T-helper 1 cell treated with Interleukin-12 subunit alpha and Interleukin-12 subunit beta and Interleukin-4 antibody, amounts not matched to agents 30 ng/mL and 1 ng/mL, for 36 hours (primary cell): ENCODE measurements around the gene MEIOB. TPM values are rescaled to one million over a fixed set of nuclear protein-coding genes. Genes with fewer than 3 reads are reported as not detected.
"Not testable (repeated sequence)": the region's sequence is repeated elsewhere in the genome, so short reads cannot be mapped to it uniquely, and the experiment has no call there.

ENCODE experiments used
- intact Hi-C: fragments of 100-400 bp; cut with micrococcal nuclease; formaldehyde crosslinking; loops from one replicate; pipeline ENCODE4 v1.15.1; 2024
- total RNA-seq: library from RNA; stranded (reverse); gene quantifications from 2 replicates; pipeline ENCODE4 v1.2.3, GENCODE V29; 2022

MEIOB gene
- total RNA-seq, 1 donor from 2014 or later = not detected

DNA sequence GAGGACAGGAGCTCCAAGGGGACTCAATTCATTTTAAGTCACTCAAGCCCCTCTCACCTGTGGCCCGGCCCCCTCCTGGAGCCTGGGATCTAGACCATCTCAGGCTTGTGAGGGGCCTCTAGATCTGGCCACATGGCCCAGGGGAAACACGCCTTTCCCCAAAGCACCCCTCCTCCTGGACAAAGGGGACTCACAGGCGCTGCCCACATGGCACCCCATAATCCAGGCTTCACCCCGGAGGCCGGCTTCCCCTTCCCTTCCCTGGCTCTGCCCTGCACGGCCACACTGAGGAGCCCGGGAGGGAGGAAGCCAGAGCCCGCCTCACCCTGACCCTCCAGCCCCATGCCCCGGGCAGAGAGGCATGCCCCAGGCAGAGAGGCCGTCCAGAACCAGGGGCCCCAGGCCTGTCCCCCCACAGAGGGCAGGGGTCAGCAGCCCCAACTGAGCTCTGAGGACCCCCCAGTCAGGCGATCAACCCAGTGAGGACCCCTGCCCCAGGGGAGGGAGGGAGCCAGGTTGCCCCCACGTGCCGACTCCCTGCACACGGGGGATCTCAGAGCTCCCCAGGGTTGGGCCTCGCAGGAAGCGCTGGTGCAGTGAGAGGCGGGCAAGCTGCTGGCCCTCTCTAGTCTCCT, 35.4 kb upstream of the MEIOB start:
- intact Hi-C loops = no loop called here

DNA sequence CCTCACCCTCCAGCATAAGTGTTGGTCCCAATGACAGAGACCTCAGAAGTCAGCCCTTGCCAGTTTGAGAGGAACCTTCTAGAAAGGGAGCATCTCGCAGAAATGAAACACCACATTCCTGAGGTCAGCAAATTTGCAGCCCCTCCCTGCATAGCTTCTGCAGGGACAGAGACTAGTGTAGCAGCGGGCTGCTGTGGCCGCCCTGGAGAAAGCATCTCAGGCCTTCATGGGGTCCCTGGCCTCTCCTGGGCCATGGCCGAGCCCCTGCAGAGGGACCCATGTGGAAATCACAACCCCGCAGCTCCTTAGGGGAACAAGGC, 34.8 kb upstream of the MEIOB start:
- intact Hi-C loops = no loop called here

DNA sequence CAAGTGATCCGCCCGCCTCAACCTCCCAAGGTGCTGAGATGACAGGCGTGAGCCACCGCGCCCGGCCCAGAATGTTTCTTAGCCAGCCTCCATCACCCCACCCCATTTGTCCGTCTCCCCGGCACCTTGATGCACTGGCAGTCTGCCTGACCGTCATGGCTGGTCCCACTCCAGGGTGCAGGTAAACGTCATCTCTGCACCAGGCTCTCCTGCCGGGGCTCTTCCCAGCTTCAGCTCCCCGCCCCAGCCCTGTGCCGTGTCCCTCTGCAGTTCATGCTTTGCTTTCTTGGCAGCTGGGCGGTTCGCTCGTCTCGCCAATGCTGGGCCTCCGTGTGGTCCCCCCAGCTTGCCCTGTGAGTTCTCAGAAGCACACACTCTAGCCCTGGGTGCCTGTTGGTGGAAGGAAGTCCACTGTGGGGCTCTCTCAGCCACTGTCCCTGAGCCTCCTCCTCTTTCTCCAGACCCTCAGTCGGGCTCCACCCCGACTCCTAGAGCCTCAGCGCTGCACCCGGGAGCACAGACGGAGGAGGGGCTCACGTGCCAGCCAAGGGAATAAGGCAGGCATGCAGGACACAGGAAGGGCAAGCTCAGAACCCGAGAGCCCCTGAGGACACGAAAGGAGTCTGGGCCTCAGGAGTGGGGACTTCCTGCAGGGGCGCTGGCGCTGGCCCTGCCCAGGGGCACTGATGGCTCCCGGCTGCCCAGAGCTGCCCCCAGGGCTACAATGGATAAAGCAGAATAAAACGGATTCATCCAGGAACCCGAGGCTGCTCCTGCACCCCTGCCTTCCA, 34.3 kb upstream of the MEIOB start:
- intact Hi-C loops = no loop called here

DNA sequence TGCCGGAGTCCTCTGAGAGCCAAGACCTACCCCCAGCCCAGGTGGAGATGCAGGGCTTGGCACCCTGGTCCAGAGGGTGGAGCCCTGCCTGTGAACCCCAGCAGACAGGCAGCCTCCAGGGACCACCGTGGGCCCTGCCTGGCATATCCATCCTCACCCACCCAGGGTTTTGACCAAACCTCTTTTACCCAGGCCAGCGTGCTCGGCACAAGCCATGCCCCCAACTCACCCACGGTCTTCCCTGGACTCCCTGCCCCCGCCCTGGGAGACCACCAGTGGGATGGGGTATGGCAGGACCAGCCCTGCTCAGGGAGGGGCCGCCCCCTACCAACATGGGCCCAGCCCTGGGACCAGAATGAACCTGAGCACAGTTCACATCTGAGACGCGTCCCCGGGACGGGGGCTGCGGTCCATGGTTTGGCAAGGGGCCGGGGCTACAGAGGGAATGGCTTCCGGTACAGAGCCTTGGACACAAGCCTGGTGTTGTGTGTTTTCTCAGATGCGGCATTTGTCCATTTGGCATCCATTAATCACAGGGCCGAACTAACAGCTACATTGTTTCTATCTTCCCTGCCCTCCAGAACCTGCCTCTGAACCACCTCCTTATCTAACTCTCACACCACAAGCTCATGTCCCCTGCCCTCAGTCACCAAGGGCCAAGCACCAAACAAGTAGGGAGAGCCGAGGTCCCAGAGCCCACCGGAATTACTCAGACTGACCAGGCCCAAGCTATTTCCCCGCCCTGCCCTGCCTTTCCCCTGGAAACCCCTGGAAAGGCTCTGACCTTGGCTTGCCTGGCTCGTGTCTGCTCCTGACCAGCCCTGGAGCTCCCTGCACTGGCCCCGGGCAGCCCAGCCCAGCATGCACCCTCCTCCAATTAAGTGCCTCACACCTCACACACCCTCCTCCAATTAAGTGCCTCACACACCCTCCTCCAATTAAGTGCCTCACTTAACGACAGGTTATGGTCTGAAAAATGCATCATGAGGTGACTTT, 32.2 kb upstream of the MEIOB start:
- intact Hi-C loops = no loop called here

DNA sequence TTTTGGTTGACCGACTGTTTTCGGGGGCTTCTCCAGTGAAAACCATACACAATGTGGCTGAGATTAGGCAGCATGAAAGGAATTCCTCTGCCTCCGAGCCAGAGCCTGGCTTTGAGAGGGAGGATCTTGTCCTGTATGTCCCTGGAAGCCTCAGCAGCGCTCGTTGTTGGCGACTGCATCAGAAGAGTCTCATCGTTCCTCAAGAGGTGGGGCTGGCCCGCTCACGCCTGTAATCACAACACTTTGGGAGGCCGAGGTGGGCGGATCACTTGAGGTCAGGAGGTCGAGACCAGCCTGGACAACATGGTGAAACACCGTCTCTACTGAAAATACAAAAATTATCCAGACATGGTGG, 31.2 kb upstream of the MEIOB start:
- intact Hi-C loops = no loop called here

DNA sequence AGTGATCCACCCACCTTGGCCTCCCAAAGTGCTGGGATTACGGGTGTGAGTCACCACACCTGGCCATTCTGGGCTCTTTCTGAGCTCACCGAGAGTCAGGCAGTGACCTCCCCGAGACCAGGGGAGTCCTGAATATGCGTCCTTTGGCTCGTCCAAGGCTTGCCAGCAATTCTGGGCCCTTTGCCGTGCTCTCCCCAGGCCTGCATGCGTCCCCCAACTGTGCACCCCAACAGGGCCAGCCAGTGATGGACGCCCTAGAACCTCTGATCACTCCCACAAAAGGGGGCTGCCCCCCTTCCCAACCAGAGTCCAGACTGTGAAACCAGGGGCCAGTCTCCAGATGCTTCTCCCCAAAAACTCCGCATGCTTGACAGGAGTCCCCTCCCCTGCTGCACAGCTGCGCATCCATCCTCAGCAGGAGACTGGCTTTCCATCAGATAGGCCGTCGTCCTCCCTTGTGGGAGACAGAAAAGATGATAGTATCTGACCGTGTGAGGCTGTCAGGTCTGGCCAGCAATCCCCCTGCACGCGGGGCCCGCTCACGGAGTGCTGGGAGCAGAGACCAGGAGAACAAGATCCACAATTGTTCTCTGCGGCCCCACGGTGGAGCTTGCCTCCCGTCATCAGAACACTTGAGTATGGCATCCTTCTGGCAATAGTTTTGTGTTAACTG, 30.7 kb upstream of the MEIOB start:
- intact Hi-C loops = no loop called here

DNA sequence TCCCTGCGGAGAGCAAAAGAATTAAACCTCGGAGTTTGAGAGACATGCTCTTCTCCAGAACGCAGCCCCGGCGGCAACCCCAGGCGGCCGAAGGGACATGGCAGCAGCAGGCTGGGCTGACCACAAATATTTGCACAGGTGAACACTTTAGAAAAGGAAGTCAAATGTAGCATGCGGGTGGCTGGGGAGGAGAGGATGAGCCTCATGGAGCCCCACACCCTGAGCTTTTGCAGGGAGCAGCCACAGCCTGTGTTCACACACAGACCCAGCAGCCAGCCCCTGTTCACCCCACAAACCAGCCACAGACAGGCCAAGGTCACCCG, 28.4 kb upstream of the MEIOB start:
- intact Hi-C loops = no loop called here

DNA sequence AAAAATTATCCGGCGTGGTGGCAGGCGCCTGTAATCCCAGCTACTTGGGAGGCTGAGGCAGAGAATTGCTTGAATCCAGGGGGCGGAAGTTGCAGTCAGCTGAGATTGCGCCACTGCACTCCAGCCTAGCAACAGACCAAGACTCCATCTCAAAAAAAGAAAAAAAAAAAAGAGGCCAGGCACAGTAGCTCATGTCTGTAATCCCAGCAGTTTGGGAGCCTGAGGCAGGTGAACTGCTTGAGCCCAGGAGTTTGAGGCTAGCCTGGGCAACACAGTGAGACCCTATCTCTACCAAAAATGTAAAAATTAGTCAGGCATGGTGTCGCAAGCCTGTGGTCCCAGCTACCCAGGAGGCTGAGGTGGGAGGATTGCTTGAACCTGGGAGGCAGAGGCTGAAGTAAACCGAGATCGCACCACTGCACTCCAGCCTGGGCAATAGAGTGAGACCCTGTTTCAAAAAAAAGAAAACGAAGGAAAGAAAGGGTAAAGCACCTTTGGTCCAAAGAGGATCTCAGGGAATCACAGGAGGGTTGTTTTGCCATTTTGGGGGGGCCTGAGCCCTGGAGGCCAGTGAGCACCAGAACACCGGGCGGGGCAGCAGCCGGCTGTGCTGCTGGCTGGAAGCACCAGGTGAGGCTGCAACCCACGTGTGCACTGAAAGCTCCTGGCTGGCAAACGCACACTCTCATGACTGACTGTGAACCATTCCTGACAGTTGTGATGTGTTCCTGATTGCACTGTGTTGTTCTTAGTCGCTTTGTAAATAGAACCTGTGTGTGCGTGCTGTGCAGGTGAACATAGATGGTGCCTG, 27.9 kb upstream of the MEIOB start:
- intact Hi-C loops = no loop called here

DNA sequence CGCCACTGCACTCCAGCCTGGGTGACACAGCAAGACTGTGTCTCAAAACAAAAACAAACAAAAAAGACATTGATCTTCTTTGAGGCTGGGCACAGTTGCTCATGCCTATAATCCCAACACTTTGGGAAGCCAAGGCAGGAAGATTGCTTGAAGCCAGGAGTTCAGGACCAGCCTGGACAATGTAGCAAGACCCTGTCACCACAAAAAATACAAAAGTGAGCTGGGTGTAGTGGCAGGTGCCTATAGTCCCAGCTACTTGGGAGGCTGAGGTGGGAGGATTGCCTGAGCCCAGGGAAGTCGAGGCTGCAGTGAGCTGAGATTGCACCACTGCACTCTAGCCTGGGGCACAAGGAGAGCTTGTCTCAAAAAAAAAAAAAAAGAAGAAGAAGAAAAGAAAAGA, 25.7 kb upstream of the MEIOB start:
- intact Hi-C loops = not testable (repeated sequence)

DNA sequence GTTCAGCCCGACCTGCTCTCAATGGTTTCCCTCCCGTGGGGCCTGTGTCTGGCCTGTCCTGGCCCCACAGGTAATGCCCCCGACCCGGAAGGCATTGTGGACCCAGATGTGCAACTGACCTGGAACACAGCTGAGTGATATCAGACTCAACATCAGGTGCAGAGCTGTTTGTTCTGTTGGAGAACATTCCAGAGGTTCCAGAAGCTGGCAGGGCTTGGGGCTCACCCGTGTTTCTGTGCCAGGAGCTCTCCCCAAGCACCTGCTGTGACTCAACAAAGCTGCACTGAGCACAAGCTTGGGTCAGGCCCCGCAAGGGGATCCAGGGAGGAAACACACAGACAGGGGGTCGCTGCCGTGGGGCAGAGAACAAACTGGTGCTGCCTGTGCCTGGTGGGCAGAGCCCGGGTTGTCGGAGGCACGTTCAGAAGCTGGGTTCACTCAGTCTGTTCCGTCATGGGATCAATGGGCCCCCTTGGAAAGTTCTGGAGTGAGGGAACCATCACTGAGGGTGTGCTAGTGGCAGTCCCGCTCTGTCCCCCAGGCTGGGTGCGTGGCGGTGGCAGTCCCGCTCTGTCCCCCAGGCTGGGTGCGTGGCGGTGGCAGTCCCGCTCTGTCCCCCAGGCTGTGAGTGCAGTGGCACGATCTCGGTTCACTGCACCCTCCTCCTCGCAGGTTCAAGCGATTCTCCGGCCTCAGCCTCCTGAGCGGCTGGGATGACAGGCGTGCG, 24.1 kb upstream of the MEIOB start:
- intact Hi-C loops = no loop called here

DNA sequence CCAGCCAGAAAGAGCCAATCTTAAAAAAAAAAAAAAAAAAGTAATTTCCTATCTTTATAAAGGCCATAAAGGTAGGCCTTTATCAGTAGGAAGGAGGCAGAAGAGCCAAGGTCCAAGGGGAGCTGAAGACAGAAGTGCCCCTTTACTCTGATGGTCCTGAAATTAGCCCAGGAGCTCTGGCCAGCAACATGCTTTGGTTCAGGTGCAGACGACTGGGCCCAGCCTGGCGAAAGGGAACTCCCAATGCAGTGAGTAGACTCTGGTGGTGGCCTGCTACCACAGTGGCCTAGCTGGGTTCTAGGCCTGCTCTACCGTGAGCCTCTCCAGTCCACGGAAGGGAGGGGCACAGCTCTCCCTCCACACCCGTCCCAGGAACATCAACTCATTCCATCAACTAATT, 23.1 kb upstream of the MEIOB start:
- intact Hi-C loops = no loop called here

DNA sequence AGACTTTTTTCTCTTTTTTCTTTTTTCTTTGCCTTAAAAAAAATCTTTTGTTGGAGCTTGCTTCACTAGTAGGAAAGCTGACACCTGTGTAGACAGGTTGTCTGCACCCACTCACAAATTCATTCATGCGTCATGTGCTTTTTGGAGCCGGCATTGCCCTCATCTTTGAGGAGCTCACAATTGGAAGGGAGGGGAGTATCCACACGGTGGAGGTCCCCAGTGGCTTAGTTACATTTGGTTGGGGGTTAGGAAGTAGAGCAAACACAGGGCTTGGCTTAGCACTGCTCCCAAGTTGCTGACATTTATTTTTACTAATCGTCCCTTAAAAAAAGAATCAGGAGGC, 18.7 kb upstream of the MEIOB start:
- intact Hi-C loops = no loop called here

DNA sequence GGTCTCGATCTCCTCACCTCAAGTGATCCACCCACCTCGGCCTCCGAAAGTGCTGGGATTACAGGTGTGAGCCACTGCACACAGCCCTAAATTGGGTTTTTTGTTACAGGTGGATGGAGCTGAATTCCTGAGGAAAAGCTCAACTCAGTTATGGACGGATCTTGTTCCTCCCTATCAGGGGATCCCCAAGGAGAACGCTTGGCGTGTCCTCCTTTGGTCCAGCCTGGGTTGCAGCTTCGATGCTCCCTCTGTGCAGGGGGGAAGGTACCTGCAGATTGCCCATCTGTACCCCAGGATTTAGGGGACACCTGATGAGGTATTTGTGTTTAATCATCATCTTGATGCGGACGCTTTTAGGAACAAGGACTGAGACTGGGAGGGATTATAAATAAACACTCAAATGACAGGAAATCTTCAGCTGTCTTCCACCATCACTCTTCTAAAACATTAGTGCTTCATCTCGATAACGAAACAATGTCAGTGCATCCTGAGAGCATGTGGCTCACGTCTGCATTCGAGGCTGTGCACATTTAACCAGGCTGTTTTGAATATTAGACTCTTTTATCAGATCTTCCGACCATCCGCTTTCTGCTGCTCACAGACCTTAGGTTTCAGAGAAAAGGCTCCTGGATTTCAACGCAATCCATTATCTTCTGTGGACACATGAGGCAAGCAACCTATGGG, 18.2 kb upstream of the MEIOB start:
- intact Hi-C loops = no loop called here

DNA sequence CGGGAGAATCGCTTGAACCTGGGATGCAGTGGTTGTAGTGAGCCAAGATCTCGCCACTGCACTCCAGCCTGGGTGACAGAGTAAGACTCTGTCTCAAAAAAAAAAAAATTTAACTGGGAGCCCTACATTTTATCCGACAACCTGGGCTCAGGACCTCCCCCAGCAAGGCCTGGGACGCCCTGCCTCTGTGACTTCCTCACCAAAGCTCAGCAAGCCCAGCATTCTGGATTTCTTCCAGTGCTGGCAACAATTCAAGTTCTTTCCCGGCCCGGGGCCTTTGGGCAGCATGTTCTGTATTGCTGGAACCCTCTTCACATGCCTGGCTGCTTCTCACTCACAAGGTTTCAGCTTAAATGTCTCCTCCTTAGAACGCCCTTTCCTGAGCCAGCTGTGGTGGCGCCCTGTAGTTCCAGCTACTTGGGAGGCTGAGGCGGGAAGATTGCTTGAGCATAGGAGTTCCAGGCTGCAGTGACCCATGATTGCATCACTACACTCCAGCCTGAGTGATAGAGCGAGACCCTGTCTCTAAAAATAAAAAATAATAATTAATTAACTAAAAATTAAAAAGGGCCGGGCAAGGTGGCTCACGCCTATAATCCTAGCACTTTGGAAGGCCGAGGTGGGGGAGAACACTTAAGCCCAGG, 15.9 kb upstream of the MEIOB start:
- intact Hi-C loops = no loop called here

DNA sequence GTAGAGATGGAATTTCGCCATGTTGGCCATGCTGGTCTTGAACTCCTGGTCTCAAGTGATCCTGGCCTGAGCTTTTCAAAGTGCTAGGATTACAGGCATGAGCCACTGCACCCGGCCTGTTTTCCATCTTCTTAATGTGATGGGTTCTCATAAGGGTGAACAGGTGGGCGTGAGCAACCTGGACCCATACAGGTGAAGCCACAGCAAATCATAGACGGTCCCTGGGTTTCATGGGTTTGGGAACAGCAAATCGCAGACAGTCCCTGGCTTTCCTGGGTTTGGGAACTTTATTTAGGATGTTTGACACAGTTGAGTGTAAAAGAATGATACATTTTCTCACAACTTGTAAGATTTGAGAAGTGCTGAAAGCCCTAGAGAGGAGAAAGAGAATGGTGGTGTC, 12.9 kb upstream of the MEIOB start:
- intact Hi-C loops = no loop called here

DNA sequence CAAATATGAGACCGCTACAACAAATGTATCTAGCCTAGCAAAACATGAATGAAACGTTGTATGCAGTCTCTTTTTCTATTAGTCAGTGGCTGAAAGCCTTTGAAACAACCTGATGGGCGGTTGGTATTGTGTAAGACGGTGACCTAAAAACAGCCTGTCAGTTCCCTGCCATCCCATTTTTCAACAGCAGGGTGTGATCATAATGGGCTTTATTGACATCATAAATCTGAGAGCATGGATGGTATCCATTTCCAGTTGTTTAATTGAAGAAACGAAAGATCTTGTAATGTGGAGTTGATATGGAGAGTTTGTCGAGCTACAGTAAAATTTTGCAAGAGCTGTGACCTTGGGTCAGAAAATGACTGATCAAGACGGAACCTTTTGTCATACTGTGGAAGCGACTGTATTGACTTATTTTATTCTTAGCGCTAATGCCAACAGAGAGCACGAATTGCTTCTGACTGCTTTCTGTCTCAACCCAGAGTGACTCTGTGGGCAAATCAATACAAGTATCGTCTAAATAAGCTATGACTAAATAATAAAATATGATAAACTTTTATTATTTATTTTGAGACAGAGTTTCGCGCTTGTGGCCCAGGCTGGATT, 12.3 kb upstream of the MEIOB start:
- intact Hi-C loops = no loop called here

DNA sequence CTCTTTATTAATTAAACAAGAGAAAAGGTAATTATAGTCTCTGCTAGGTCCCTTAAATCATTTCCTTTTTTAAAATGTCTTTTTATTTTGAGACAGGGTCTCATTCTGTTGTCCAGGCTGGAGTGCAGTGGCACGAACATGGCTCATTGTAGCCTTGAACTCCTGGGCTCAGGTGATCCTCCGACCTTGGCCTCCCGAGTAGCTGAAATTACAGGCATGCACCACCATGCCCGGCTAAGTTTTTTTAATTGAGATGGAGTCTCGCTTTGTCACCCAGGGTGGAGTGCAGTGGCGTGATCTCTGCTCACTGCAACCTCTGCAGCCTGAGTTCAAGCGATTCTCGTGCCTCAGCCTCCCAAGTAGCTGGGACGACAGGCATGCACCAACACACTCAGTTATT, 9.2 kb upstream of the MEIOB start:
- intact Hi-C loops = not testable (repeated sequence)

DNA sequence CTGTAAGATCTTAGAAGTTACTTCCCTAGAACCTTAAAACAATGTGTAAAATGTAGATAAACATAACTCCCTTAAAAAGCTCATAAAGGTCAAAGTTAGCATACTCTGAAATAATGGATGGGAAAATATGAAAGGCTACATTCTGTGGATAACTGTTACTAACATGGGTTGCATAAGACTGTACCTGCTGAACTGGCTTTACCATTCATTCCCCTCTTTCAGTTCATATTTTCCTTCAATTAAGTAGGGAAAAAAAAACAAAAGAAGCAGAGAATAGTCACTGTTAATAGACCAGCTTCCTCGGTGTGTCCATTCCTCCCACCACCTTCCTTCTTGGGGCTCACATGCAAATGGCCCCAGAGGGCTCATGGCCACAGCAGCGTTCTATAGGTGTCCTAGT, 7.5 kb upstream of the MEIOB start:
- intact Hi-C loops = no loop called here

DNA sequence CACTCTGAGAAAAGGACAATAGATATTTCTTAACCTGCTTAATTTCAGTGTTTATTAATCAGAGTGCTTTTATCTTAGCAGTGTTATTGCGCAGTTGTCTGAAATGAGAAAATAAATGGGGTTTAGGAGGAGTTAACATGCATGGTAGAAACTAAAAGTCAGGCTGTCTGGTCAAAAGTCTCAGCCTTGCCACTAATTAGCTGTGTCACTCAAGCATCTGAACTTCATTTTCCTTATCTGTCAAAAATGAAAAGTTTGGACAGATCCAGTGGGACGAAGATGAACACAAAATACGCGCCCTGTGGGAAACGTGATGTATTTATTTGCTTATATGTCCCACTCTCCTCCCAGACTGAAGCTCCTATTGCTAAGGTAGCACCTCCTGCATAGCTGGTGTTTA, 6.3 kb upstream of the MEIOB start:
- intact Hi-C loops = no loop called here
